H9 (cell line): ENCODE results near the gene PPARG. TPM values are rescaled to one million over a fixed set of nuclear protein-coding genes. Genes with fewer than 3 reads are reported as not detected.

ENCODE experiments used
- DNase-seq: peaks from one replicate; pipeline ENCODE4 v3.0.0-alpha.2; 2017
- H2AFZ ChIP-seq: one replicate; pipeline ENCODE4 v1.6.1; 2013; ENCODE audit warnings: mild to moderate bottlenecking, low read length, control low read depth, moderate library complexity
- H2AK5ac ChIP-seq: 2 replicates; pipeline ENCODE4 v1.6.1; 2013; ENCODE audit warnings: low read length, control low read depth, mixed read lengths; ENCODE audit not compliant: insufficient read length
- H2BK120ac ChIP-seq: one replicate; pipeline ENCODE4 v1.6.1; 2013; ENCODE audit warnings: low read depth, mild to moderate bottlenecking, low read length, control low read depth, inconsistent platforms; ENCODE audit not compliant: poor library complexity, severe bottlenecking
- H2BK12ac ChIP-seq: 2 replicates; pipeline ENCODE4 v1.6.1; 2013; ENCODE audit warnings: low read length, control low read depth, mixed read lengths, low read depth; ENCODE audit not compliant: insufficient read length
- H2BK15ac ChIP-seq: 2 replicates; pipeline ENCODE4 v1.6.1; 2013; ENCODE audit warnings: low read depth, low read length, control low read depth
- H2BK20ac ChIP-seq: one replicate; pipeline ENCODE4 v1.6.1; 2013; ENCODE audit warnings: low read depth, mild to moderate bottlenecking, low read length, control low read depth, inconsistent platforms; ENCODE audit not compliant: poor library complexity, severe bottlenecking
- H2BK5ac ChIP-seq: 2 replicates; pipeline ENCODE4 v1.6.1; 2013; ENCODE audit warnings: low read length, control low read depth, mixed read lengths; ENCODE audit not compliant: insufficient read length
- H3K14ac ChIP-seq: 2 replicates; pipeline ENCODE4 v1.6.1; 2013; ENCODE audit warnings: low read length, control low read depth; ENCODE audit not compliant: insufficient read depth
- H3K18ac ChIP-seq: 2 replicates; pipeline ENCODE4 v1.6.1; 2013; ENCODE audit warnings: low read depth, mild to moderate bottlenecking, mixed read lengths, low read length, control low read depth; ENCODE audit not compliant: insufficient read length
- H3K23ac ChIP-seq: 2 replicates; pipeline ENCODE4 v1.6.1; 2013; ENCODE audit warnings: low read length, control low read depth, mixed read lengths, low read depth; ENCODE audit not compliant: insufficient read length
- H3K23me2 ChIP-seq: 2 replicates; pipeline ENCODE4 v1.6.1; 2013; ENCODE audit warnings: low read depth, mild to moderate bottlenecking, mixed read lengths, low read length, control low read depth; ENCODE audit not compliant: insufficient read length, poor library complexity, severe bottlenecking
- H3K27ac ChIP-seq: 2 replicates; pipeline ENCODE4 v1.5.1; 2013; ENCODE audit warnings: low read length, control low read depth, mixed read lengths, low read depth; ENCODE audit not compliant: insufficient read length
- H3K27me3 ChIP-seq: 2 replicates; pipeline ENCODE4 v1.6.1; 2013; ENCODE audit warnings: low read length, control low read depth, inconsistent platforms; ENCODE audit not compliant: insufficient read depth
- H3K4ac ChIP-seq: 2 replicates; pipeline ENCODE4 v1.6.1; 2013; ENCODE audit warnings: low read depth, mild to moderate bottlenecking, control low read depth, inconsistent platforms, low read length, moderate library complexity
- H3K4me1 ChIP-seq: 2 replicates; pipeline ENCODE4 v1.6.1; 2013; ENCODE audit warnings: low read length, control low read depth, inconsistent platforms; ENCODE audit not compliant: insufficient read depth
- H3K4me2 ChIP-seq: 2 replicates; pipeline ENCODE4 v1.6.1; 2013; ENCODE audit warnings: low read length, control low read depth, mixed read lengths; ENCODE audit not compliant: insufficient read length, insufficient read depth
- H3K56ac ChIP-seq: 2 replicates; pipeline ENCODE4 v1.6.1; 2013; ENCODE audit warnings: low read depth, mild to moderate bottlenecking, mixed read lengths, low read length, control low read depth; ENCODE audit not compliant: insufficient read length
- H3K79me1 ChIP-seq: 2 replicates; pipeline ENCODE4 v1.6.1; 2013; ENCODE audit warnings: low read depth, mild to moderate bottlenecking, moderate library complexity, low read length, control low read depth, inconsistent platforms; ENCODE audit not compliant: insufficient read depth, poor library complexity, severe bottlenecking
- H3K79me2 ChIP-seq: 2 replicates; pipeline ENCODE4 v1.6.1; 2013; ENCODE audit warnings: low read length, control low read depth, inconsistent platforms; ENCODE audit not compliant: insufficient read depth
- H3K9ac ChIP-seq: 2 replicates; pipeline ENCODE4 v1.6.1; 2013; ENCODE audit warnings: low read length, control low read depth, mixed read lengths; ENCODE audit not compliant: insufficient read length; ENCODE audit errors: extremely low read depth
- H3K9me3 ChIP-seq: one replicate; pipeline ENCODE4 v1.6.1; 2013; ENCODE audit warnings: low read depth, low read length, inconsistent platforms; ENCODE audit not compliant: control insufficient read depth
- H3T11ph ChIP-seq: one replicate; pipeline ENCODE4 v1.6.1; 2013; ENCODE audit warnings: mild to moderate bottlenecking, low read length, control low read depth, inconsistent platforms
- H4K20me1 ChIP-seq: one replicate; pipeline ENCODE4 v1.6.1; 2013; ENCODE audit not compliant: control insufficient read depth, insufficient read length, insufficient read depth
- H4K5ac ChIP-seq: 2 replicates; pipeline ENCODE4 v1.6.1; 2013; ENCODE audit warnings: low read depth, mild to moderate bottlenecking, mixed read lengths, low read length, control low read depth; ENCODE audit not compliant: insufficient read length
- H4K8ac ChIP-seq: replicated peaks from 2 replicates; pipeline ENCODE4 v1.6.1; 2013; ENCODE audit warnings: low read length, control low read depth, mixed read lengths, low read depth; ENCODE audit not compliant: insufficient read length
- H4K91ac ChIP-seq: 2 replicates; pipeline ENCODE4 v1.6.1; 2013; ENCODE audit warnings: low read depth, mild to moderate bottlenecking, moderate library complexity, mixed read lengths, low read length, control low read depth; ENCODE audit not compliant: insufficient read length
- H3K27ac Mint-ChIP-seq, 3 experiments: 2 replicates in 2 of 3; 3 replicates in 1 of 3; pipeline ENCODE4 v1.8.0; 2020 to 2021; ENCODE audit warnings: mixed read lengths in 3 of 3, mild to moderate bottlenecking in 1 of 3, moderate library complexity in 1 of 3
- H3K27me3 Mint-ChIP-seq: 2 replicates; pipeline ENCODE4 v1.8.0; 2021; ENCODE audit warnings: low read depth, mild to moderate bottlenecking, moderate library complexity, mixed read lengths
- H3K36me3 Mint-ChIP-seq, 3 experiments: 2 replicates in 2 of 3; 3 replicates in 1 of 3; pipeline ENCODE4 v1.8.0; 2020 to 2021; ENCODE audit warnings: low read depth in 3 of 3, mixed read lengths in 3 of 3; ENCODE audit not compliant: insufficient read depth in 1 of 3
- H3K4me1 Mint-ChIP-seq, 2 experiments: 2 replicates each; pipeline ENCODE4 v1.8.0; 2020; ENCODE audit warnings: mixed read lengths in 2 of 2
- H3K4me3 Mint-ChIP-seq, 2 experiments: 2 replicates in 1 of 2; 3 replicates in 1 of 2; pipeline ENCODE4 v1.8.0; 2020 to 2021; ENCODE audit warnings: mild to moderate bottlenecking in 2 of 2, mixed read lengths in 2 of 2, moderate library complexity in 1 of 2
- H3K9me3 Mint-ChIP-seq, 2 experiments: 2 replicates in 1 of 2; 3 replicates in 1 of 2; pipeline ENCODE4 v1.8.0; 2020; ENCODE audit warnings: mild to moderate bottlenecking in 2 of 2, mixed read lengths in 2 of 2, moderate library complexity in 1 of 2
- WGBS: extraction: QIAGEN DNeasy Blood & Tissue Kit; methylation state at CpG from one replicate; pipeline ENCODE4 v1.1.7; 2013; ENCODE audit warnings: missing lambda C conversion rate, low lambda C conversion rate, mixed read lengths; ENCODE audit not compliant: insufficient read length; ENCODE audit errors: extremely low coverage; 5-methylcytosine and 5-hydroxymethylcytosine counted together
- total RNA-seq: library from RNA; stranded (reverse); gene quantifications from 2 replicates; pipeline ENCODE4 v1.2.1, GENCODE V29; 2021
- TF ChIP-seq, protein P1 (sequence below): fragments of 200-600 bp; sonication (generic); conservative IDR thresholded peaks from 3 replicates; pipeline ENCODE4 v1.8.0; 2021; ENCODE audit warnings: antibody characterized with exemption, mild to moderate bottlenecking

Gene PPARG
- total RNA-seq, 1 experiment from 2014 or later: 0.42 TPM

DNA sequence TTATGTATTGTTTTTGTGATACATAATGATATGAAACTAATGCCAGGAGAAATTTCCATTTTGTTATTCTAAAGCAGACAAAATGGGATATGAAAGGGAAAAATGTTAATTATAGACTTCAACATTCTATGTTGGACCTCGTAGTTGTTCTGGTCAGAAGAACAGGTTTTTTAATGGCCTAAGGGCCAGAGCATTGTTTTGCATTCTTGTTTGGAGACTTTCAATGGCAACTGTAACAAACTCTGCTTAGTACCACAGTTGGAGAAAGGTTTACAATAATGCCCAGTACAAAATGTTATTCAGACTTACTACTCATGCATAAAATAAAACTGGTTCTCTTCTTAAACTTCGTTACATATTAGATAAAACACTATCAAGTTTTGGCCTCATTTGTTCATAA lies 12.2 kb downstream of the PPARG start:
- TF ChIP-seq, protein P1, sequence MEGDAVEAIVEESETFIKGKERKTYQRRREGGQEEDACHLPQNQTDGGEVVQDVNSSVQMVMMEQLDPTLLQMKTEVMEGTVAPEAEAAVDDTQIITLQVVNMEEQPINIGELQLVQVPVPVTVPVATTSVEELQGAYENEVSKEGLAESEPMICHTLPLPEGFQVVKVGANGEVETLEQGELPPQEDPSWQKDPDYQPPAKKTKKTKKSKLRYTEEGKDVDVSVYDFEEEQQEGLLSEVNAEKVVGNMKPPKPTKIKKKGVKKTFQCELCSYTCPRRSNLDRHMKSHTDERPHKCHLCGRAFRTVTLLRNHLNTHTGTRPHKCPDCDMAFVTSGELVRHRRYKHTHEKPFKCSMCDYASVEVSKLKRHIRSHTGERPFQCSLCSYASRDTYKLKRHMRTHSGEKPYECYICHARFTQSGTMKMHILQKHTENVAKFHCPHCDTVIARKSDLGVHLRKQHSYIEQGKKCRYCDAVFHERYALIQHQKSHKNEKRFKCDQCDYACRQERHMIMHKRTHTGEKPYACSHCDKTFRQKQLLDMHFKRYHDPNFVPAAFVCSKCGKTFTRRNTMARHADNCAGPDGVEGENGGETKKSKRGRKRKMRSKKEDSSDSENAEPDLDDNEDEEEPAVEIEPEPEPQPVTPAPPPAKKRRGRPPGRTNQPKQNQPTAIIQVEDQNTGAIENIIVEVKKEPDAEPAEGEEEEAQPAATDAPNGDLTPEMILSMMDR: no peak
- H2BK120ac ChIP-seq: no peak overlapping the region
- no peaks in the 10 kb centered on the region for H3K9me3 ChIP-seq
- H3K56ac ChIP-seq: no peak overlapping the region
- no peak overlapping the region for H2BK12ac ChIP-seq
- no peak overlapping the region for H3T11ph ChIP-seq
- no peak overlapping the region for H2AK5ac ChIP-seq
- H3K23me2 ChIP-seq: no peaks in the 10 kb centered on the region
- no peak overlapping the region for H3K4ac ChIP-seq
- H3K79me1 ChIP-seq: no peaks in the 10 kb centered on the region
- H2AFZ ChIP-seq: no peak overlapping the region
- H3K4me3 Mint-ChIP-seq: no peak overlapping the region
- no peaks in the 10 kb centered on the region for H3K9me3 Mint-ChIP-seq
- H2BK20ac ChIP-seq: no peak overlapping the region
- no peak overlapping the region for H3K4me2 ChIP-seq
- no peaks in the 10 kb centered on the region for H4K20me1 ChIP-seq
- H3K14ac ChIP-seq: no peak overlapping the region
- no peaks in the 10 kb centered on the region for H3K79me2 ChIP-seq
- H3K27ac ChIP-seq: no peak overlapping the region
- no peak overlapping the region for H3K9ac ChIP-seq
- H2BK5ac ChIP-seq: no peak overlapping the region
- no peak overlapping the region for H2BK15ac ChIP-seq
- no peak overlapping the region for H4K5ac ChIP-seq
- H3K18ac ChIP-seq: no peak overlapping the region
- no peak for DNase-seq
- H3K23ac ChIP-seq: no peak overlapping the region
- no peak overlapping the region for H4K8ac ChIP-seq
- H3K27ac Mint-ChIP-seq: no peak overlapping the region
- WGBS: no CpG with 5 or more reads among the region's 2 CpGs
- no peaks in the 10 kb centered on the region for H3K36me3 Mint-ChIP-seq
- H3K4me1 Mint-ChIP-seq: no peaks in the 10 kb centered on the region
- peaks cover 17% of the 10 kb centered on the region; the same call in 1 of the 2 replicates for H3K27me3 Mint-ChIP-seq
- no peaks in the 10 kb centered on the region for H3K4me1 ChIP-seq
- H4K91ac ChIP-seq: no peak overlapping the region
- no peaks in the 10 kb centered on the region for H3K27me3 ChIP-seq
